ENCODE data around the gene RYR2.

DNA sequence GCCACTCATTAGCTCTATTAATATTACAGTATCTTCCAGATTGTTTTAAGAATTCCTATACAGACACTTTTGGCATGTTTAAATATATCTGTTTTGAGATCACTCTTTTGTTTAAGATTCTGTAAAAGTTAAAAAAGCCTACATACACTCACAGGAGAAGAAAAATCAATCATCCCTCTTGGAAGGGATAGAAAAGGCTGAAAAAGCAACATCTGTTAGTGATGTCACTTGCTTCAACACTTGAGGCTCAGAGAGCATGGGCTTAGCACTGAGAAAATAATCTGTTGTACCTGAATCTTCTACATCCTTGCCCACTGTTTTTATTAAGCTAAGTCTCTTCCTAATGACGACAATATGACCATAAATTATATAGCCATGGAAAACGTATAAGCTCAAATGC lies 721.8 kb downstream of the RYR2 start:
- TF ChIP-seq, protein P1, sequence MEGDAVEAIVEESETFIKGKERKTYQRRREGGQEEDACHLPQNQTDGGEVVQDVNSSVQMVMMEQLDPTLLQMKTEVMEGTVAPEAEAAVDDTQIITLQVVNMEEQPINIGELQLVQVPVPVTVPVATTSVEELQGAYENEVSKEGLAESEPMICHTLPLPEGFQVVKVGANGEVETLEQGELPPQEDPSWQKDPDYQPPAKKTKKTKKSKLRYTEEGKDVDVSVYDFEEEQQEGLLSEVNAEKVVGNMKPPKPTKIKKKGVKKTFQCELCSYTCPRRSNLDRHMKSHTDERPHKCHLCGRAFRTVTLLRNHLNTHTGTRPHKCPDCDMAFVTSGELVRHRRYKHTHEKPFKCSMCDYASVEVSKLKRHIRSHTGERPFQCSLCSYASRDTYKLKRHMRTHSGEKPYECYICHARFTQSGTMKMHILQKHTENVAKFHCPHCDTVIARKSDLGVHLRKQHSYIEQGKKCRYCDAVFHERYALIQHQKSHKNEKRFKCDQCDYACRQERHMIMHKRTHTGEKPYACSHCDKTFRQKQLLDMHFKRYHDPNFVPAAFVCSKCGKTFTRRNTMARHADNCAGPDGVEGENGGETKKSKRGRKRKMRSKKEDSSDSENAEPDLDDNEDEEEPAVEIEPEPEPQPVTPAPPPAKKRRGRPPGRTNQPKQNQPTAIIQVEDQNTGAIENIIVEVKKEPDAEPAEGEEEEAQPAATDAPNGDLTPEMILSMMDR (IDR thresholded peaks at IDR 0.05), result no peak
- no peak for TF ChIP-seq EZH2 (IDR thresholded peaks at IDR 0.05)
